ENCODE results near the gene FAM161A.
"Not testable (repeated sequence)": the region's sequence is repeated elsewhere in the genome, so short reads cannot be mapped to it uniquely, and the experiment has no call there.

The FAM161A gene

GRCh38 chr2:61853847-61854563, at the start of gene FAM161A:
Gene FAM161A, minus strand, starts transcription at chr2:61854060. Its CDS starts 19 bp downstream, at chr2:61854041.
- DNase-seq = peak; percentile 90

- DNase-seq = no peak
Measured at GRCh38 chr2:61900281-61900680, 46.4 kb upstream of the FAM161A start.

DNA sequence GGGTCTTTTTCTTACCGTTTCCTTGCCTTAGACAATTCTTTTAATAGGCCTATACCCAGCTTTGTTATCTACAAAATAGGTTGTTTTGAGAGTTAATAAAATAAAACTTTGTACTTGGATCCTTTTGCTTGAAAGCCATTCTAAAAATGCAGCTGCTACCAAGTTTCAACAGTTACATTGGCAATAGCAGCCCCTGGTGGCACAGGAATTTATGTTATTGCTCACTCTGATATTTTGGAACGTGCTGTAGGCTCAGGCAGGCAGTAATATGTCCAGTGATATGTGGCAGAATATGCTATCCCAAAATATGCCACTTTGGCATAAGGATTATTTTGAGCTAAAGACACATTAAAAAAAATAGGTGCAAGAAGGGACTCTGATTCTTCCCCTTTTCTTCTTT, 45.0 kb upstream of the FAM161A start:
- no peak for DNase-seq

- DNase-seq = peak; percentile 87
Measured at GRCh38 chr2:61888267-61889055, 34.6 kb upstream of the FAM161A start, which contains the start of gene CCT4. Gene CCT4, minus strand, starts transcription at chr2:61888656. Its CDS starts 149 bp downstream, at chr2:61888507.

DNA sequence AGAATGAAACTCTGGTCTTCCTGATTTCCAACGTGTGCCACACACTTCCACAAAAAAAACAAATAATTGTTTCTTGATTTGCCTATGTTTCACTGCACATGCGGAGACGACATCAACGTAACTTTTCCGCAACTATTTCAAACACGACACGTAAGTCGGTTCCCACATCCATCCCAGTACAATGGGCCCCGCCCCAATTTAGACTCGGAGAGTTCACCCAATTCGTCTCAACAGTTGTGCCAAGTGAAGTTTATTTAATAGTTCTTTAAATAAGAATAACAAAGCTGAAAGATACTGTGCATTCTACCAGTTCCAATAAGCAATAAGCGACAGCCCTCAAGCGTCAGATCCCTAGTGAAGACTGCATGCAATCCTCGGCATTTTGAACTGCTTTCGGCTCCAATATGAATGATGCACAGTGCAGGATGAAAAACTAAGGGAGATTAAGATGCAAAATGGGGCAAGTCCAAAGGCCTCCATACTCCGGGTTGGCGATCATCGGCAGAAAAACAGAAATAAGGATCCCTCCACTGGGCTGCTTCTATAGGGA, 33.9 kb upstream of the FAM161A start:
- no peak for DNase-seq

- DNase-seq = no peak
Measured at GRCh38 chr2:61885896-61886603, 32.2 kb upstream of the FAM161A start.

DNA sequence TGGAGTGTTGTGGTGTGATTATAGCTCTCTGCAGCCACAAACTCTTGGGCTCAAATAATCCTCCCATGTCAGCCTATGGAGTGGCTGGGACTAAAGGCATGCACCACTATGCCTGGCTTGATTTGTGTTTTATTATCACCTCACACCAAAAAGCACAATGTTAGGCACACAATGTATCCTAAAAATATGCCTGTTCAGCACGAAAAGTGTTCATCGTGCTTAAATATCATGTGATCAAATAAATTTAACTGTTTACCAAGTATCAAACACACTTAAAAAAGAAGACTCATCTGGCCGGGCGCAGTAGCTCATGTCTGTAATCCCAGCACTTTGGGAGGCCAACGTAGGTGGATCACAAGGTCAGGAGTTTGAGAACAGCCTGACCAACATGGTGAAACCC, 29.0 kb upstream of the FAM161A start:
- no peak for DNase-seq

DNA sequence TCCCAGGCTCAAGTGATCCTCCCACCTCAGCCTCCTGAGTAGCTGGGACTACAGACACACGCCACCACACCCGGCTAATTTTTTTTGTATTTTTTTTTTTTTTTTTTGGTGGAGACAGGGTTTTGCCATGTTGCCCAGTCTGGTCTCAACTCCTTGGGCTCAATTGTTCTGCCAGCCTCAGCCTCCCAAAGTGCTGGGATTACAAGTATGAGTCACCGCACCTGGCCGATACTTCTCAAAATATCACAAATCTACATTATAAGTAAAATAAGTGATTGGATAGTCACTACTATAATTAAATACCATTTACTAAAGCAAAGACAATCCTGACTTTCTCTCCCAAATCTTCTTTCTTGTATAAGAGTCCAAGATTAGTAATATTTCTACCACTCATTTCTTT, 25.5 kb upstream of the FAM161A start:
- DNase-seq = not testable (repeated sequence)

GRCh38 chr2:61878761-61879160, 24.9 kb upstream of the FAM161A start:
- DNase-seq = no peak

- DNase-seq = no peak
Measured at GRCh38 chr2:61877571-61878245, 23.8 kb upstream of the FAM161A start.

DNA sequence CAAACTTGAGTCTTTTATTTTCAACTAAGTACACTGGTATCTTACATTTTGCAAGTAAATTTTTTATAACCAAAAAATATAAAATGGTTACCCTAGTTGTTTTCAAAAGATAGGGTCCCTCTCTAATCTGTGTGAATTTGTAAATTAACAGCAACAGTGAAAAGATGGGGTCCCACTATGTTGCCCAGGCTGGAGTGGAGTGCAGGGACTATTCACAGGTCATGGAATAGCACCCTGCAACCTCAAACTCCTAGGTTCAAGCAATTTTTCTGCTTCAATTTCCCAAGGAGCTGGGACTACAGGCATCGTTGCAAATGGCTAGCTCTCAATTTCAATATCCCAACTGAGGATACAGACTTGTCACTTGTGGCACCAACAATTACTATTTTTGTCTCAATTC, 22.5 kb upstream of the FAM161A start:
- no peak for DNase-seq

DNA sequence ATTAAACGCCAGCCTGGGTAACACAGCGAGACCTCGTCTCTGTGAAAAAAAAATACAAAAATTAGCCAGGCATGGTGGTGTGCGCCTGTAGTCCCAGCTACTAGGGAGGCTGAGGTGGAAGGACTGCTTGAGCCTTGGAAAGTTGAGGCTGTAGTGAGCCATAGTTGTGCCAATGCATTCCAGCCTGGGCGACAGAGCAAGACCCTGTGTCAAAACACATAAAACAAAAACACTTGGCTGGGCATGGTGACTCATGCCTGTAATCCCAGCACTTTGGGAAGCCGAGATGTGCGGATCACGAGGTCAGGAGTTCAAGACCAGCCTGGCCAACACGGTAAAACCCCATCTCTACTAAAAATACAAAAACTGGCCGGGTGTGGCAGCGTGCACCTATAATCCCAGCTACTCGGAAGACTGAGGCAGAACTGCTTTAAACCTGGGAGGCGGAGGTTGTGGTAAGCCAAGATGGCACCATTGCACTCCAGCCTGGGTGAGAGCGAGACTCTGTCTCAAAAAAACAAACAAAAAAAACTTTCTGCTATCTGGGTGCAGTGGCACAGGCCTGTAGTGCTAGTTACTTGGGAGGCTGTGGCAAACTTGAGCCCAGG, 12.7 kb upstream of the FAM161A start:
- DNase-seq = not testable (repeated sequence)

DNA sequence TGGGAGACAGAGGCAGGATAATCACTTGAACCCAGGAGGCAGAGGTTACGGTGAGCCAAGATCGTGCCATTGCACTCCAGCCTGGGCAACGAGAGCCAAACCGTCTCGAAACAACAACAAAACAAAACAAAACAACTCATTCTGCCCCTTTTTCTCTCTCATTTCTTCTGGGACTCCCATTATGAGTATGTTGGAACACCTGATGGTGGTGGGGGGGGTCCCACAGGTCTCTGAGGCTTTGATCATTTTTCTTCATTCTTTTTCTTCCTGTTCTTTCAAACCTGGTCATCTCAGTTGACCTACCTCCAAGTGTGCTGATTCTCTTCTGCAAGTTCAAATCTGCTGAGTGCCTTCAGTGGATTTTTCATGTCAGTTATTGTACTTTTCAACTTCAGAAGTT, 8.2 kb upstream of the FAM161A start:
- no peak for DNase-seq

DNA sequence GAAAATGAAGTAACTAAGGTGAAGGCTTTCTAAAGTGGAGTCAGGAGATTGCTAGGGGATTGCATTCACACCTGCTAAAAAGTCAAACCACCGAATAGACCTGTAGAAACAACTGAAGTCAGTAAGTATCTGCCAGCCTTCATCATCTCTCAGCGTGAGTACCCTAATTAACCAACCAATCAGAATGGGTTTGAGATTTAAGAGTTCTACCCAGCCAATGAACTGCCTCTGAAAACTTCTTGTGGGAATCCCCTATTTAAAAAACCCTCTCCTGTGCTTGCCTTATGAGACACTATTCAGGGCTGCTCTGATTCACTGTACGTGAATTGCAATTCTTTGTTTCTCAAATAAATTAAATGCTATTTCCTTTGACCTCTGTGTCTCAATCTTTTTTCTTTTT, 3.4 kb upstream of the FAM161A start:
- no peak for DNase-seq

DNA sequence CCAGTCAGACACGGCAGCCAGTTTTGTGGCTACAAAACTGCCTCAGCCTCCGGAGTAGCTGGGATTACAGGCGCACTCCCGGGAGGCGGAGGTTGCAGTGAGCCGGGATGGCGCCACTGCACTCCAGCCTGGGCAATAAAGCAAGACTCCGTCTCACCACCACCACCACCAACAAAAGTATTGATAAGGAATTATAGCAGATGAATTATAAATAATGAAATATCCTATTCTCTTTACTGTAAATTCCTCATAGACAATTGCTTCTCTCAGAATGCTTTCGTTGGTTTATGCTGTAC, 1.4 kb upstream of the FAM161A start:
- DNase-seq = no peak

DNA sequence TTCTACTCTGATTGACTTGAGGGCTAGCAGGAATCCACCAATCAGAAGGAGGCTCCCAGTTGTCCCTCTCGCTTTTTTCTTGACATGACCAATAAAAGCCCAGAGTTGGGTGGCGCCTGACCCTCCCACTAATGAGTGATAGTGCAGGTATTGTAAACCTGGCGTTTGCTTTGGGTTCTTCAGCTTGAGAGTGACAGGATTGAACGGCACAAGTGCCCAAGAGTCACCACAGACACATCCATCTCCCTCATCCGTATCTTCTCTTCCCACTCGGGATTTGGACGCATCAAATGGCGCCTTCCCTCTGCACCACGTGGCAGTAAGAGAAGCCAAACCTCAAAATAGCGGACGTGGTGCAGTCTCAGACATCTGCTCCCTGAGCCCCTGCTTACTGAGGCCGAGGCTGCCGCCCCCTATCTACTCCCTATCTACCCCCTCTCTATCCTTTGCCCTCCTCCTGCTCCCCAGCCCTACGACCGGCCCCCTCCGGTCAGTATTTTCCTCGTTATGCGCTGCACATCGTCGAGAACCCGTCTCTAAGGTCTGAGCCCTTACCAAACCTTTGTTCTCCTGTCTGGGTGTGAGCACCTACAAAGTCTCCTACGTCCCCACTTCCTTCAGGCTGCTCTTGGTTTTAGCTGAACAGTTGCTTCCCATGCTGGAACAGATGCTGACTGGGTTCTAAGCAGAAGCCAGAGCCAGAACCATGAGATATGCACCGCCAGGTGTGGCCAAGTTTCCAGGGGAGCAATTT, 881 bp upstream of the FAM161A start:
- DNase-seq = peak; percentile 97

- DNase-seq = peak; percentile 73
Measured at GRCh38 chr2:61853086-61853846, 594 bp downstream of the FAM161A start.

DNA sequence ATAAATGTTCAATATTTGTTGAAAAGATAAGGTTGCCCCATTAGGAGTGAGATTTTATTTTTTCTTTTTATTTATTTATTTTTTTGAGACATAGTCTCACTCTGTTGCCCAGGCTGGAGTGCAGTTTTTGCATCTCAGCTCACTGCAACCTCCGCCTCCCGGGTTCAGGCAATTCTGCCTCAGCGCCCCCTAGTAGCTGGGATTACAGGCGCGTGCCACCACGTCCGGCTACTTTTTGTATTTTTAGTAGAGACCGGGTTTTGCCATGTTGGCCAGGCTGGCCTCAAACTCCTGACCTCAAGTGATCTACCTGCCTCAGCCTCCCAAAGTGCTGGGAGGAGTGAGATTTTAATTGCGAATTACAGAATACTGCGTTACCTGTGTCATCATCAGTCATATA, 2.6 kb downstream of the FAM161A start:
- not testable (repeated sequence) for DNase-seq

DNA sequence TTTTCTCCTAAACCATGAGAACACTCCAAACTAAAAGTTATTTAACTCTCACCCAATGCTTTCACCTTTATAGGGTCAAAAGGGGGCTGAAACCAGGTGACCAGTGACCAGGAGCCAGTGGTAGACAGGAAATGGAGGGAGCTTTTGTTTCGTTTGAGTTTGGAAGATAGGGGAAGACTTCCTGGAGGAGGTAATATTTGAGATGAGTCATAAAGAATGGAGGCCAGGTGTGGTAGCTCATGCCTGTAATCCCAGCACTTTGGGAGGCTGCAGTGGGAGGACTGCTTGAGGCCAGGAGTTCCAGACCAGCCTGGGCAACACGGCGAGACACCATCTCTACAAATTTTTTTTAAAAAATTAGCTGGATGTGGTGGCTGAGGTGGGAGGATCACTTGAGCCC, 8.5 kb downstream of the FAM161A start:
- no peak for DNase-seq

GRCh38 chr2:61841286-61841685, 12.6 kb downstream of the FAM161A start:
- DNase-seq = no peak

DNA sequence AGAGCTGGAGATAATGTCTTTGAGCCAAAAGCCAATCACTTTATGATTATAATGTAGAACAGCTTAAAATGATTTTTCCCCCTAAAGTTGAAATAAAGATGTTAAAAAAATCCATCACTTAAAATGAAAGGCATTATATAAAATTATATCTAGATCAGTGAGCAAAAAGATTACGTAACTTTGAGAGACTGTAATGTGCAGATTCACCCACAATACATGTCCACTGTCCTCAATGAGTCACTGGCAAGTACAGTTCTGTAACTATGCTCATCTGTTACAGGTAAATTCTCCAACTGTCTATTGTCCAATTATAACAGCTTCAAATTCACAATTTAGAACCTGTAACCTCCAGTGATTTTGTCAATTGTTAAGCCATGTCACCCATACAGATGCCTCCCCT, 19.0 kb downstream of the FAM161A start:
- DNase-seq = no peak

Measured in COR-L47 (cell line).